GM10266 (cell line): ENCODE results near the gene SRGAP3.
A peak's percentile ranks its signal among the peaks of the same experiment; 100 is the strongest.

Source experiments
- DNase-seq: peaks from one replicate; pipeline ENCODE4 v3.0.0; 2012; ENCODE audit errors: extremely low spot score
- TF ChIP-seq, protein P1 (sequence below): IDR thresholded peaks from 2 replicates; pipeline ENCODE4 v1.5.1; 2012; ENCODE audit warnings: mild to moderate bottlenecking, low read depth; ENCODE audit not compliant: control insufficient read depth, insufficient read depth; ENCODE audit errors: missing control alignments

SRGAP3 gene

GRCh38 chr3:8964436-8965370 lies 284.7 kb downstream of the SRGAP3 start:
- TF ChIP-seq, protein P1, sequence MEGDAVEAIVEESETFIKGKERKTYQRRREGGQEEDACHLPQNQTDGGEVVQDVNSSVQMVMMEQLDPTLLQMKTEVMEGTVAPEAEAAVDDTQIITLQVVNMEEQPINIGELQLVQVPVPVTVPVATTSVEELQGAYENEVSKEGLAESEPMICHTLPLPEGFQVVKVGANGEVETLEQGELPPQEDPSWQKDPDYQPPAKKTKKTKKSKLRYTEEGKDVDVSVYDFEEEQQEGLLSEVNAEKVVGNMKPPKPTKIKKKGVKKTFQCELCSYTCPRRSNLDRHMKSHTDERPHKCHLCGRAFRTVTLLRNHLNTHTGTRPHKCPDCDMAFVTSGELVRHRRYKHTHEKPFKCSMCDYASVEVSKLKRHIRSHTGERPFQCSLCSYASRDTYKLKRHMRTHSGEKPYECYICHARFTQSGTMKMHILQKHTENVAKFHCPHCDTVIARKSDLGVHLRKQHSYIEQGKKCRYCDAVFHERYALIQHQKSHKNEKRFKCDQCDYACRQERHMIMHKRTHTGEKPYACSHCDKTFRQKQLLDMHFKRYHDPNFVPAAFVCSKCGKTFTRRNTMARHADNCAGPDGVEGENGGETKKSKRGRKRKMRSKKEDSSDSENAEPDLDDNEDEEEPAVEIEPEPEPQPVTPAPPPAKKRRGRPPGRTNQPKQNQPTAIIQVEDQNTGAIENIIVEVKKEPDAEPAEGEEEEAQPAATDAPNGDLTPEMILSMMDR, result no peak
- no peak for DNase-seq

DNA sequence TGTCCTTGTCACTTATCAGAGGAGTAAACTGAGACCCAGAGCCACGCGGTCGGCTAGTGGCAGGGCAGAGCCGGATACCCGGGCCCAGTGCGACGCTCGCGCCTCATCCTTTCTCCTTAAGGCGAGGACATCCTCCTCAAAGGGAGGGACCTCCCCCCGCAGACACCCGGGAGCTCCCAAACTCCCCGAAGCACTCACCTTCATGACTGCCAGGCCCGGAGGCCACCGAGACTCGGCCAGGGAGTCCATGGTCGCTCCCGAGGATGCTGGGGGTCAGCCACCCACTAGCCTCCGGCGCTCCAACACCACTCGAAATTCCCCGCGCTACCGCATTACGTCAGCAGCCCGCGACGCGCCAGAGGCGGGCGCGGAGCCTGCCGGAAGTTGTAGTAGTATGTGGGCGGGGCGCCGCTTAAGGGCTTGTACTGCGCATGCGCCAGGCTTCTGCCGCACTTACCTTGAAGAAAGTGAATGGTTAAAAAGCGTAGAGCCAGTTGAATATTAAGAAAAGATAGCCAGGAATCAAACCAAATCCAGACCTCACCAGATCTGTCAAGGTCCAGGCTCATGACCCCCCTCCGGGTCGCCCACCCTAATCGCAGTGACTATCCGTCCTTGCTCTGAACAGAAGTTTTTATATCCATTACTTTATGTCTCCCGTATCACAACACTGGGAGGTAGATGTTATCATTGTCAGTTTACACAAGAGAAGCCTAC lies 286.2 kb downstream of the SRGAP3 start, which contains the start of gene RAD18:
TSS of gene RAD18 (minus strand) at position 336 of the 717 bp plus-strand sequence. CDS start at position 249, 87 bp downstream.
- peak; percentile 86 for DNase-seq
- TF ChIP-seq, protein P1, result no peak

DNA sequence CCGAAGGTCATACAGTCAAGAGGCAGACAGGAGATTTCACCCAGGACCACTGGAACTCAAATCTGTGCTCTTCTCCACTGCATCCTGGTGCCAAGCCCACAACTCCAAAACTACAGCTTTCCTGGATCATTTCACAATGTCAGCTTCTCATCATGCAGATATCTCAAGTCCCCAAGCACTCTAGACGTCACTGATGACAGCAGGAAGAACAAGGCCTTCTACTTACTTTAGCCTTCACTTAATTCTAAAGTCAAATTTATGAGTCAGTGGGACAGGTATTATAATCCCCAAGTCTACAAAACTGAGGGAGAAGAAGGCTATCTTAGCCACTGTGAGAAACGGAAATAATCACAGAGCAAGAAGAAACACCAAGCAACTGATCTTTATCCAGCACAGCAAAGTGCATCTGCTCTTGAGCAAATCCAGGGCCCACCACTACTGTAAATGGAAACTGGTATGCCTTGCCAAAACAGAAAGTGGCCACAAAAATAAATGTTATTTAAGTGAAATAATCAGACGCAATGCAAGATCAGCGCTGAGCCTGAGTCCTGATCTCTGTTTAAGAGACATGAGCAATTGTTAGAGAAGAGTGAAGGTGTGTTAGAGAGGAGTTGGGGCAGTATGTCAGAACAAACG lies 287.1 kb downstream of the SRGAP3 start:
- no peak for DNase-seq
- TF ChIP-seq, protein P1, result no peak

DNA sequence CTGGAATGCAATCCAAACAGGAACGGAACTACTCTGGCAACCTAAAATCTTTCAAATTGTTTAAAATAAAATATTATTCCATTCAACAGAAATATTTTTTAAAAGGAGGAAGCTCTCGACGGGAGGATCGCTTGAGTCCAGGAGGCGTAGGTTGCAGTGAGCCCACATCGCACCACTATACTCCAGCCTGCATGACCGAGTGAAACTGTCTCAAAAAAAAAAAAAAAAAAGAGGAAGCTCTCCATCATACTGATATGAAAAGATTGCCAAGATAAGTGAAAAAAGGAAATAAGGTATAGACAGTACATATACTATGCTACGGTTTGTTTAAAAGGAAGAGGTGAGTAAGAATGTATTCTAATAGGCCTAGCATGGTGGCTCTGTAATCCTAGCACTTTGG lies 289.8 kb downstream of the SRGAP3 start:
- no peak for DNase-seq
- TF ChIP-seq, protein P1, result no peak

GRCh38 chr3:8954938-8955763 lies 294.3 kb downstream of the SRGAP3 start:
- peak; percentile 51 for DNase-seq
- TF ChIP-seq, protein P1, result no peak

- DNase-seq, result no peak
- TF ChIP-seq, protein P1, result no peak
Observed at GRCh38 chr3:8953313-8953712, 296.1 kb downstream of the SRGAP3 start.
